GM23338 (cell line): ENCODE measurements around the gene RASIP1.

Experiments used
- CREB1 ChIP-seq: fragments of 250-450 bp; sonication (Bioruptor Pico); IDR thresholded peaks from 2 replicates; pipeline ENCODE4 v1.5.0; 2020; ENCODE audit warnings: low read depth, mild to moderate bottlenecking, moderate library complexity
- EZH2 ChIP-seq: fragments of 200-600 bp; sonication (generic); IDR thresholded peaks from one replicate; pipeline ENCODE4 v1.8.0; 2017; ENCODE audit warnings: antibody characterized with exemption, mild to moderate bottlenecking, low read depth; ENCODE audit not compliant: unreplicated experiment
- EZH2phosphoT487 ChIP-seq: fragments of 200-600 bp; sonication (generic); IDR thresholded peaks from one replicate; pipeline ENCODE4 v1.8.1; 2018; ENCODE audit warnings: antibody characterized with exemption; ENCODE audit not compliant: unreplicated experiment
- JUNB ChIP-seq: IDR thresholded peaks from one replicate; pipeline ENCODE4 v1.6.1; 2016; ENCODE audit warnings: antibody characterized with exemption; ENCODE audit not compliant: unreplicated experiment
- NANOG ChIP-seq: IDR thresholded peaks from 2 replicates; pipeline ENCODE4 v1.6.1; 2016; ENCODE audit warnings: antibody characterized with exemption, borderline replicate concordance
- POLR2AphosphoS5 ChIP-seq: IDR thresholded peaks from 2 replicates; pipeline ENCODE4 v1.6.1; 2016; ENCODE audit warnings: antibody characterized with exemption, low read depth
- STAT1 ChIP-seq: IDR thresholded peaks from one replicate; pipeline ENCODE4 v1.6.1; 2016; ENCODE audit warnings: antibody characterized with exemption; ENCODE audit not compliant: unreplicated experiment
- ZNF114 ChIP-seq: fragments of 250-450 bp; sonication (Bioruptor Pico); IDR thresholded peaks from 2 replicates; pipeline ENCODE4 v1.5.0; 2020; ENCODE audit warnings: mild to moderate bottlenecking, moderate library complexity
- ZNF331 ChIP-seq: fragments of 250-450 bp; sonication (Bioruptor Pico); IDR thresholded peaks from 2 replicates; pipeline ENCODE4 v1.5.0; 2020; ENCODE audit warnings: low read depth, mild to moderate bottlenecking, moderate library complexity
- TF ChIP-seq, protein P1 (sequence below), 2 experiments: fragments of 200-600 bp in 1 of 2; sonication (generic) in 1 of 2; conservative IDR thresholded peaks; 2 replicates each; pipeline versions ENCODE4 v1.5.1 to v1.6.1; 2016 to 2017; ENCODE audit warnings: antibody characterized with exemption in 2 of 2, low read depth in 2 of 2, mild to moderate bottlenecking in 2 of 2, moderate library complexity in 1 of 2
- TF ChIP-seq, protein P2 (sequence below): IDR thresholded peaks from one replicate; pipeline ENCODE4 v1.6.1; 2018; ENCODE audit warnings: antibody characterized with exemption; ENCODE audit not compliant: unreplicated experiment
- TF ChIP-seq, protein P3 (sequence below): IDR thresholded peaks from 2 replicates; pipeline ENCODE4 v1.6.1; 2016; ENCODE audit warnings: antibody characterized with exemption
- TF ChIP-seq, protein P4 (sequence below): fragments of 250-450 bp; sonication (Bioruptor Pico); IDR thresholded peaks from 2 replicates; pipeline ENCODE4 v1.5.0; 2020; ENCODE audit warnings: mild to moderate bottlenecking, moderate library complexity

DNA sequence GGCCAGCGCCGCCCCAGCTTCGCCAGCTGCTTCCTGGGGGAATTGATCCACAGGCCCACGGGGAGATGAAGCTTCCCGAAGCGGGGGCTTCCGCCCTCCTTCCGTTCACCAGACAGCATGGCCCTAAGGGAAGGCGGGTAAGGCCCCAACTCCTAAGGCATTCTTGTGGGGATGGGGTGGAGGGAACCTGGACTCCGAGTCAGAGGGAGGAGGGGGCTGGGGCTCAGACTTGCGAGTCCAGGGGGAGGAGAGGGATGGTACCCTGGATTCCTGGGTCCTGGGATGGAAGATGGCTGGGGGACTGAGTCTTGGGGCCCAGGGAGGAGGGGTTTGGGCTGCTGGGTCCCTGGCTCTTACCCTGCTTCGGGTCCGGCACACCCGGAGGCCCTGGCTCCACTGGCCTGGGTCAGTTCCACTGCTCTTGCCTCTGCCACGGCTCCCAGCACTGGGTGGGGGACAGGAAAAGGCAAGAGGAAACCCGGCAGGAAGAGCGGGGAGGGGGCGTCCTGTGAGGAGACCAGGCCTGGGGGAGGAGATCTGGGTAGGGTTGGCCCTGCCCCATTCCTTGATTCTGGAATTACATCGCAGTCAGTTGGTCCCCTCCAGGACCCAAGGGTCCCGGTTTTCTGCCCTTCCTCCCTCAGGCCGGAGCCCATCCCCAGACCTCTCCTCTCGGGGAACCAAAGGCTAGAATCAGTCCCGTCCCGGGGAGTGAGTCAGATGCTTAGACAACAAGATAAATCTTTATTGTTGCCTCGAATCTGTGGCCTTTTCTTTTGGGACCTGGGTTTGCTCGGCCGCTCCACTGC is at the start of gene RASIP1:
- TF ChIP-seq, protein P1, sequence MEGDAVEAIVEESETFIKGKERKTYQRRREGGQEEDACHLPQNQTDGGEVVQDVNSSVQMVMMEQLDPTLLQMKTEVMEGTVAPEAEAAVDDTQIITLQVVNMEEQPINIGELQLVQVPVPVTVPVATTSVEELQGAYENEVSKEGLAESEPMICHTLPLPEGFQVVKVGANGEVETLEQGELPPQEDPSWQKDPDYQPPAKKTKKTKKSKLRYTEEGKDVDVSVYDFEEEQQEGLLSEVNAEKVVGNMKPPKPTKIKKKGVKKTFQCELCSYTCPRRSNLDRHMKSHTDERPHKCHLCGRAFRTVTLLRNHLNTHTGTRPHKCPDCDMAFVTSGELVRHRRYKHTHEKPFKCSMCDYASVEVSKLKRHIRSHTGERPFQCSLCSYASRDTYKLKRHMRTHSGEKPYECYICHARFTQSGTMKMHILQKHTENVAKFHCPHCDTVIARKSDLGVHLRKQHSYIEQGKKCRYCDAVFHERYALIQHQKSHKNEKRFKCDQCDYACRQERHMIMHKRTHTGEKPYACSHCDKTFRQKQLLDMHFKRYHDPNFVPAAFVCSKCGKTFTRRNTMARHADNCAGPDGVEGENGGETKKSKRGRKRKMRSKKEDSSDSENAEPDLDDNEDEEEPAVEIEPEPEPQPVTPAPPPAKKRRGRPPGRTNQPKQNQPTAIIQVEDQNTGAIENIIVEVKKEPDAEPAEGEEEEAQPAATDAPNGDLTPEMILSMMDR (conservative IDR thresholded peaks at IDR 0.05; ENCODE audit: low read depth in 2 of 2): no peak
- TF ChIP-seq CREB1 (CRISPR knock-in tag): no peak
- no peak for TF ChIP-seq EZH2
- no peak for TF ChIP-seq POLR2AphosphoS5
- no peak for TF ChIP-seq EZH2phosphoT487
- TF ChIP-seq, protein P2, sequence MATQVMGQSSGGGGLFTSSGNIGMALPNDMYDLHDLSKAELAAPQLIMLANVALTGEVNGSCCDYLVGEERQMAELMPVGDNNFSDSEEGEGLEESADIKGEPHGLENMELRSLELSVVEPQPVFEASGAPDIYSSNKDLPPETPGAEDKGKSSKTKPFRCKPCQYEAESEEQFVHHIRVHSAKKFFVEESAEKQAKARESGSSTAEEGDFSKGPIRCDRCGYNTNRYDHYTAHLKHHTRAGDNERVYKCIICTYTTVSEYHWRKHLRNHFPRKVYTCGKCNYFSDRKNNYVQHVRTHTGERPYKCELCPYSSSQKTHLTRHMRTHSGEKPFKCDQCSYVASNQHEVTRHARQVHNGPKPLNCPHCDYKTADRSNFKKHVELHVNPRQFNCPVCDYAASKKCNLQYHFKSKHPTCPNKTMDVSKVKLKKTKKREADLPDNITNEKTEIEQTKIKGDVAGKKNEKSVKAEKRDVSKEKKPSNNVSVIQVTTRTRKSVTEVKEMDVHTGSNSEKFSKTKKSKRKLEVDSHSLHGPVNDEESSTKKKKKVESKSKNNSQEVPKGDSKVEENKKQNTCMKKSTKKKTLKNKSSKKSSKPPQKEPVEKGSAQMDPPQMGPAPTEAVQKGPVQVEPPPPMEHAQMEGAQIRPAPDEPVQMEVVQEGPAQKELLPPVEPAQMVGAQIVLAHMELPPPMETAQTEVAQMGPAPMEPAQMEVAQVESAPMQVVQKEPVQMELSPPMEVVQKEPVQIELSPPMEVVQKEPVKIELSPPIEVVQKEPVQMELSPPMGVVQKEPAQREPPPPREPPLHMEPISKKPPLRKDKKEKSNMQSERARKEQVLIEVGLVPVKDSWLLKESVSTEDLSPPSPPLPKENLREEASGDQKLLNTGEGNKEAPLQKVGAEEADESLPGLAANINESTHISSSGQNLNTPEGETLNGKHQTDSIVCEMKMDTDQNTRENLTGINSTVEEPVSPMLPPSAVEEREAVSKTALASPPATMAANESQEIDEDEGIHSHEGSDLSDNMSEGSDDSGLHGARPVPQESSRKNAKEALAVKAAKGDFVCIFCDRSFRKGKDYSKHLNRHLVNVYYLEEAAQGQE: no peak
- no peak for TF ChIP-seq JUNB
- no peak for TF ChIP-seq ZNF114
- TF ChIP-seq, protein P3, sequence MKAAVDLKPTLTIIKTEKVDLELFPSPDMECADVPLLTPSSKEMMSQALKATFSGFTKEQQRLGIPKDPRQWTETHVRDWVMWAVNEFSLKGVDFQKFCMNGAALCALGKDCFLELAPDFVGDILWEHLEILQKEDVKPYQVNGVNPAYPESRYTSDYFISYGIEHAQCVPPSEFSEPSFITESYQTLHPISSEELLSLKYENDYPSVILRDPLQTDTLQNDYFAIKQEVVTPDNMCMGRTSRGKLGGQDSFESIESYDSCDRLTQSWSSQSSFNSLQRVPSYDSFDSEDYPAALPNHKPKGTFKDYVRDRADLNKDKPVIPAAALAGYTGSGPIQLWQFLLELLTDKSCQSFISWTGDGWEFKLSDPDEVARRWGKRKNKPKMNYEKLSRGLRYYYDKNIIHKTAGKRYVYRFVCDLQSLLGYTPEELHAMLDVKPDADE: no peak
- no peak for TF ChIP-seq STAT1
- no peak for TF ChIP-seq NANOG
- no peak for TF ChIP-seq ZNF331 (CRISPR knock-in tag)
- TF ChIP-seq, protein P4, sequence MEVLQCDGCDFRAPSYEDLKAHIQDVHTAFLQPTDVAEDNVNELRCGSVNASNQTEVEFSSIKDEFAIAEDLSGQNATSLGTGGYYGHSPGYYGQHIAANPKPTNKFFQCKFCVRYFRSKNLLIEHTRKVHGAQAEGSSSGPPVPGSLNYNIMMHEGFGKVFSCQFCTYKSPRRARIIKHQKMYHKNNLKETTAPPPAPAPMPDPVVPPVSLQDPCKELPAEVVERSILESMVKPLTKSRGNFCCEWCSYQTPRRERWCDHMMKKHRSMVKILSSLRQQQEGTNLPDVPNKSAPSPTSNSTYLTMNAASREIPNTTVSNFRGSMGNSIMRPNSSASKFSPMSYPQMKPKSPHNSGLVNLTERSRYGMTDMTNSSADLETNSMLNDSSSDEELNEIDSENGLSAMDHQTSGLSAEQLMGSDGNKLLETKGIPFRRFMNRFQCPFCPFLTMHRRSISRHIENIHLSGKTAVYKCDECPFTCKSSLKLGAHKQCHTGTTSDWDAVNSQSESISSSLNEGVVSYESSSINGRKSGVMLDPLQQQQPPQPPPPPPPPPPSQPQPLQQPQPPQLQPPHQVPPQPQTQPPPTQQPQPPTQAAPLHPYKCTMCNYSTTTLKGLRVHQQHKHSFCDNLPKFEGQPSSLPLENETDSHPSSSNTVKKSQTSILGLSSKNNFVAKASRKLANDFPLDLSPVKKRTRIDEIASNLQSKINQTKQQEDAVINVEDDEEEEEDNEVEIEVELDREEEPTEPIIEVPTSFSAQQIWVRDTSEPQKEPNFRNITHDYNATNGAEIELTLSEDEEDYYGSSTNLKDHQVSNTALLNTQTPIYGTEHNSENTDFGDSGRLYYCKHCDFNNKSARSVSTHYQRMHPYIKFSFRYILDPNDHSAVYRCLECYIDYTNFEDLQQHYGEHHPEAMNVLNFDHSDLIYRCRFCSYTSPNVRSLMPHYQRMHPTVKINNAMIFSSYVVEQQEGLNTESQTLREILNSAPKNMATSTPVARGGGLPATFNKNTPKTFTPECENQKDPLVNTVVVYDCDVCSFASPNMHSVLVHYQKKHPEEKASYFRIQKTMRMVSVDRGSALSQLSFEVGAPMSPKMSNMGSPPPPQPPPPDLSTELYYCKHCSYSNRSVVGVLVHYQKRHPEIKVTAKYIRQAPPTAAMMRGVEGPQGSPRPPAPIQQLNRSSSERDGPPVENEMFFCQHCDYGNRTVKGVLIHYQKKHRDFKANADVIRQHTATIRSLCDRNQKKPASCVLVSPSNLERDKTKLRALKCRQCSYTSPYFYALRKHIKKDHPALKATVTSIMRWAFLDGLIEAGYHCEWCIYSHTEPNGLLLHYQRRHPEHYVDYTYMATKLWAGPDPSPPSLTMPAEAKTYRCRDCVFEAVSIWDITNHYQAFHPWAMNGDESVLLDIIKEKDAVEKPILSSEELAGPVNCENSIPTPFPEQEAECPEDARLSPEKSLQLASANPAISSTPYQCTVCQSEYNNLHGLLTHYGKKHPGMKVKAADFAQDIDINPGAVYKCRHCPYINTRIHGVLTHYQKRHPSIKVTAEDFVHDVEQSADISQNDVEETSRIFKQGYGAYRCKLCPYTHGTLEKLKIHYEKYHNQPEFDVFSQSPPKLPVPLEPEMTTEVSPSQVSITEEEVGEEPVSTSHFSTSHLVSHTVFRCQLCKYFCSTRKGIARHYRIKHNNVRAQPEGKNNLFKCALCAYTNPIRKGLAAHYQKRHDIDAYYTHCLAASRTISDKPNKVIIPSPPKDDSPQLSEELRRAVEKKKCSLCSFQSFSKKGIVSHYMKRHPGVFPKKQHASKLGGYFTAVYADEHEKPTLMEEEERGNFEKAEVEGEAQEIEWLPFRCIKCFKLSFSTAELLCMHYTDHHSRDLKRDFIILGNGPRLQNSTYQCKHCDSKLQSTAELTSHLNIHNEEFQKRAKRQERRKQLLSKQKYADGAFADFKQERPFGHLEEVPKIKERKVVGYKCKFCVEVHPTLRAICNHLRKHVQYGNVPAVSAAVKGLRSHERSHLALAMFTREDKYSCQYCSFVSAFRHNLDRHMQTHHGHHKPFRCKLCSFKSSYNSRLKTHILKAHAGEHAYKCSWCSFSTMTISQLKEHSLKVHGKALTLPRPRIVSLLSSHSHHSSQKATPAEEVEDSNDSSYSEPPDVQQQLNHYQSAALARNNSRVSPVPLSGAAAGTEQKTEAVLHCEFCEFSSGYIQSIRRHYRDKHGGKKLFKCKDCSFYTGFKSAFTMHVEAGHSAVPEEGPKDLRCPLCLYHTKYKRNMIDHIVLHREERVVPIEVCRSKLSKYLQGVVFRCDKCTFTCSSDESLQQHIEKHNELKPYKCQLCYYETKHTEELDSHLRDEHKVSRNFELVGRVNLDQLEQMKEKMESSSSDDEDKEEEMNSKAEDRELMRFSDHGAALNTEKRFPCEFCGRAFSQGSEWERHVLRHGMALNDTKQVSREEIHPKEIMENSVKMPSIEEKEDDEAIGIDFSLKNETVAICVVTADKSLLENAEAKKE (CRISPR knock-in tag): no peak
